Activated CD4-positive, CD25-positive, alpha-beta regulatory T cell (primary cell): Measurements from ENCODE around the gene APOBEC3A.
"Not testable (repeated sequence)": the region's sequence is repeated elsewhere in the genome, so short reads cannot be mapped to it uniquely, and the experiment has no call there.

Experiments
- DNase-seq, 4 experiments: peaks; one replicate each; lab custom pipeline; 2025; lab: John Stamatoyannopoulos, UW

The APOBEC3A gene

DNA sequence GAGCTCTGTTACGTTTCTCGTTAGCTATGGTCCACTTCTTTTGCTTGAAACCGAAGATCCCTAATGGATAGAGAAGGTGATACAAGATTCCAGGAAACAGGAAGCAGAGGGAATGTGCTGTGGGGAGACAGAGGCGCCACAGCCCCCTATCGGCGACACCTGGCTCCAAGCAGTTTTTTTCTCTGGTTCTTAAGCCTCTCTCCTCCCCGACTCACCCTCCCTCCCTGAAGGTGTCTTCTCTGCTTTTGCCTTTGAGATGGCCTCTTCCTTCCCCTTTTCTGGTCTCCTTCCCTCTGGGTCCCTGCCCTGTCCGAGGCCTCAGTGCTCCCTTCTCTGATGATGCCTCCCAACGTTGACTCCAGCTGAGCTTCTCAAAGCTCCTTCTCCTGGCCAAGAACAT lies 14.2 kb upstream of the APOBEC3A start:
- no peak for DNase-seq

DNA sequence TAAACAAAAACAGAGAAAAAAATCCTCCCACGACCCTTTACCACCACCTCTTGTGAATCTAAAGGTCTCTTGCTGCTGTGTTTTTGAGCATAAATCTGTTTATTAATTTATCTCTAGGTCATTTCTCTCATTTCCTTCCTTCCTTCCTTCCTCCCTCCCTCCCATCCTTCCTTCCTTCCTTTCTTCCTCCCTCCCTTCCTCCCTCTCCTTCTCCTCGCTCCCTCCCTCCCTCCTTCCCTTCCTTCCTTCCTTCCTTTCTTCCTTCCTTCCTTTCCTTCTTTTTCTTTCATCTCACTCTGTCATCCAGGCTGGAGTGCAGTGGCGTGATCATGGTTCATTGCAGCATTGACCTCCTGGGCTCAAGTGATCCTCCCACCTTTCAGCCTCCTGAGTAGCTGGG lies 13.5 kb upstream of the APOBEC3A start:
- no peak for DNase-seq

DNA sequence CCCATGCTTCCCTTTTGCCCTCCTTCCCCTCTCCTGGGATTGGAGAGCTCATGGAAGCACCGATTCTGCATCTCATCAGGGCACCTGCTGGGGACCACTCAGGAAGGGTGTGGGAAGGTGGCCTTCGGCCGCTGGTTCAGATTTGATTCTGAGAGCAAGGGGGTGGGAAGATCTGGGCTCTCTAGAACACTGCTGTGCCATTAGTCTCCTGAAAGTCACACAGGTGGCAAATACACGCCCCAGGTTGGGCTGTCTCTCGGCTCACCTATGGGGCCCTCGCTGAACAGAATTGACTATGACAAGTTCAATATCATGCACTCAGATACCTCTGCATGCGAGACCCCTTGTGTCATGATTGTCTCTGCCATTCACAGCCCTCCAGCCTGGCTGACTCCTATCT lies 12.8 kb upstream of the APOBEC3A start:
- DNase-seq = no peak

DNA sequence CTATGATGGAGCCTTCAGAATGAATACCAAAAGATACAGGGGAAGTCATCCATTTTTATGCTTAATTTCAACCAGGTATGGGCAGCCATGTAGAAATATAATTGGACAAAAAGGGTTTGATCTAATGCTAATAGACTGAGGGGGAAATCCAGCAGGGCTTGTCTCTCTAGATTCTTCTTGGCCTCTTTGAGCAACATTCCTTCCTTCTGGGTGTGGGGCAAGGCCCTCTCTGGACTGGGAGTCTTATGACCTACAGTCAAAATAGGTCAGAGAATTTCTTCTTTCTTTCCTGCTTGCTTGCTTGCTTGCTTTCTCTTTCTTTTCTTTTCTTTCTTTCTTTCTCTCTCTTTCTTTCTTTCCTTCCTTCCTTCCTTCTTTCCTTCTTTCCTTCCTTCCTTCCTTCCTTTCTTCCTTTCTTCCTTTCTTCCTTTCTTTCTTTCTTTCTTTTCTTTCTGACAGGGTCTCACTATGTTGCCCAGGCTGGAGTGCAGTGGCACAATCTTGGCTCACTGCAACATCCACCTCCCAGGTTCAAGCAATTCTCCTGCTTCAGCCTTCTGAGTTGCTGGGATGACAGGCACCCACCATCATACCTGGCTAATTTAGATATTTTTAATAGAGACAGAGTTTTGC lies 11.6 kb upstream of the APOBEC3A start:
- not testable (repeated sequence) for DNase-seq

DNA sequence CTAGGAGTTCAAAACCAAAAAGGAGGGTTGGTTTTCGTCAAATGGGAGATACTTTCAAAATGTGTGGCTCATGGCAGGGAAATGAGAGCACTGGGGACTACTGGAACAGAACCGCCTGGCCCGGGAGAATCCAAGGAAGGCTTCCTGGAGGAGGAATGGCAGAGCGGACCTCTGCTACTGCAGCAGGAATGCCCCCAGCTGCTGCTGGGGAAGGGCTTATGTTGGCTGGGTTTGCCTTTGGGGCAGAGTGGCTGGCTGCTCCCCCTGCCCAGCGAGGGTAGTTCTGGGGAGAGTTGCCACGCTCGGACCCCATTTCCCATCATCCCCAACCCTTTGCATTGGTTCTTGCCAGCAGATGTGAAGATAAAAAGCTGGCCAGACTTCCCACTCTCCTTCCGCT lies 10.6 kb upstream of the APOBEC3A start:
- DNase-seq = no peak

DNA sequence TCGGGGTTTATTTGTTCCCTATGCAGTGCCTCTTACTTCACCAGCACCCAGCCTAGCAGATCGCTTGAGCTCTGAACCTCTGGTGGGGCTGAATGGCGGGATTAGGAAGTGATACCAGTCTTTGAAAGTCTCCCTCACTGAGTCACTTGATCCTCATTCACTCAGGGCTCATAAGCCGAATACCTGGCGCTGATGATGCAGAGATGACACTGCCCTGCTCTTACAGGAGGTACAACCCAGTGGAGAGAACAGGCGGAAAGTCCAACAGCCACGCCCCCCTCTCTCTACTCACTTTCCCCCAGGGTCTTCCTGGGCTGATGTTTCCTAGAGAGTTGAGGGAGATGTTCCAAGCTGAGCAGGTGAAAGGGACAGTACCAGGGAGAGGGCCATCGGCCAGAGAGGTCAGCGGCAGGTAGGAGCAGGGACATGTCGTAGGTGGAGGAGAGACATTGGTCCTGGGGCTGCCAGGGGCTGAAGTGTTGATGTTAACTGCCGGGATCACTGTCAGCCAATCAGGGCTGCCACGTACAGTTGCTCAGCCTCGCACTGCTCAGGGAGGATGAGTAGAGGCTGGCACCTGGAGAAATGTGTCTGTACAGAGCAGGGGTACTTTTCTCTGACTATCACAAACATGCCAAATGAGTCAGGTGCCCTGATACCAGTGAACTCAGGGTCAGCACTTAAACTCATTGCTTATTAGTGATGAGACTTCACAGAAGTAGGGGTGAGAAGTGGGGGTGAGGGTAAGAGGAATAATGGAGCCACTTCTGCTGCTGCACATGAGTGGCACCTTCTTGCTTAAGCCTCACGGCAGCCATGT lies 9.9 kb upstream of the APOBEC3A start:
- DNase-seq = no peak

DNA sequence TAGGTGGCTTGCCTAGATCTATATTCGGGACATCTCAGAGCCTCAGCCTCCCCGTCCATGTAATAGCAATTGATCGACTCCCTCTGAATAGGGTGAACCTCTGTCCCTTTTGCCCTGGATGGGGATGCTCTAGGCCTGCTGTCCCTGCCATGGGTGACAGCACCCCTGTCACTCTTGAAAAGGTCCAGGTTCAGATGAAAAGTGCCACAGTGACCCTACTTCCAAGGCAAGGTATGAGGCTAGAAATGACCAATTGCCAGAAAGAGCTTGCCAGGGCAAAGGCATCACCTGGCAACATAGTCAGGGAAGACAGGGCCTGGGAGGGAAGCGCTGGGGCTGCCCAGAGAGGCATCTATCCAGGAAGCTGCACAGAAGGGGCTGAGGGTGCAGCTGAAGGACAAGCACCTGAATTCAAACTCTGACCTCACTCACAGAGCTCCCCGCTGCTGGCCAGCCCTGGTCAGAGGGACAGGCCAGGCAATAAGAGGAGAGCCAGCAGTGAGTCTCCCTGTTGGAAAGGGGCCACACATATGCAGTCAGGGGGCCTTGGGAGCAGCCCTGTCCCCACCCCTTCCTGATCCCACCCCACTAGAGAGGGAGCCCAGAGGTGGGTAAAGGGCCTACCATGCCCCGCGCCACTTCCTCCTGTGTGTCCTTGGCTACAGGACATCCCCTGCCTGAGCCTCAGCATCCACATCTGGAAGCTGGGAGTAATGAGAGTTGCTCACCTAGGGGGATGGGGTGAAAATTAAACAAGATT lies 9.0 kb upstream of the APOBEC3A start:
- DNase-seq = no peak

DNA sequence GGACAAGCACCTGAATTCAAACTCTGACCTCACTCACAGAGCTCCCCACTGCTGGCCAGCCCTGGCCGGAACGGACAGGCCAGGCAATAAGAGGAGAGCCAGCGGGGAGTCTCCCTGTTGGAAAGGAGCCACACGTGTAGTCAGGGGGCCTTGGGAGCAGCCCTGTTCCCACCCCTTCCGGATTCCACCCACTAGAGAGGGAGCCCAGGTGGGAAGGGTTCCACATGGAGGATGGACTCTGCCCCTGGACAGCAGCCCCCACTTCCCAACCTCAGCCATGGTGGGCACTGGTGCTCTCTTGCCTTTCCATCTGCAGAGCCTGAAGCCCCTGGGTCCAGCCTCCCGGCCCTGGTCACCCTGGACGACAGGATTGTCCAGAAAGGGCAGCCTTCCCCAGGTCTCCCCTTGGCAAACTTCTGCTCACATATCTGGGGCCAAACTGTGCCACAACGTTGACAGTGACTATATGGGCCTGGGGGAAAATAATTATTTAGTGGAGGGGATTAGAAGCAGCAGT lies 7.5 kb upstream of the APOBEC3A start:
- DNase-seq = no peak

DNA sequence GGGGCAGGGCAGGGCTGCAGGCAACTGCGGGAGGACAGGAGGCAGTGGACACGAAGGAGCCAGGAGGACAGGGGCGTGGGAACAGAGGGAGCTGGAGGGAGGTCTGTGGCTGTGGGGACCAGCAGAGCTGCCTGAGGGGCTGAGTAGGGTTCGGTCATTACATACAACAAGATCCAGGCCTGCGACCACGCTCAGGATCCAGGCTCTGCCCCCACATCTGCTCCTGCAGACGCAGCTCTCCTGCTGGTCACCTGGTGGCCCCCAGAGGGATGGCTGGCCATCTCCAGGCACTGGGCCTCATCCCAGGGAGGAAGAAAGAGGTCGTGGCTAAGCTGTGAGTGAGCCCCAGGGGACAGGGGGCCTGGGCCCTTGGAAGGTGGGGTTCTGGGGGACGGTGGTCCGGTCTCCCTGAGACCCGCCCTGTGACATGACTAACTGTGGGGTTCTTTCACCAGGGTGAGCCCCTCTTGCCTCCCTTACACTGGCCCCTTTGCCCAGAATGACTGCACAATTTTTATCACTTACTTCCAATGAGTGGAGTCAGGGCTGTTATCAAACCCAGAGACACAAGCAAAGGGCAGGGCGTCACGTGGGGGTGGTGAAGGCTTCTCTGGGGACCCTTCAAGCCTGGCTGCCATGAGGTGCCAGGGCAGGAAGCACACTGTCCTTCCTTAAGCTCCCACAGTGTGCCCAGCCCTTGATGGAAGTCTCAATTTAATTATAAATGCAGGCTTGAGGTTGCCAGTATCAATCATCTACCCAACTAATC lies 6.7 kb upstream of the APOBEC3A start:
- no peak for DNase-seq

DNA sequence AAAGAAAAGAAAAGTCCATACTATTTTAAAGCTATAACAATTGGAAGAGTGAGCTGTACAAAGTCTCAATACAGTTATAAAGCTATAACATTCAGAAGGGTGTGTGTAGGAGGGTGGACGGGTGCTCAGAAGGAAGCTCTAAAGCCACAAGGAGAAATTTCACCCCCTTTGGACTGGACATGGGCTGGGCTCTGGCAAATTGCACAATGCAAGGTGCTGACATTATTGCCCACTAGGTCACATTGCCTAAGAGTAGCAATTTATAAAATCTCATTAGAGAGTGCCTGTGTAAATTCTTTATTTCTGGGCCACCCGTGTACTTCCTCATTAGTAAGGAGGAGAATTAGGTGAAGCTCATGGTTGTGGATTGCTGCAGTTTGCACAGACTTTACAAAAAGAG lies 5.7 kb upstream of the APOBEC3A start:
- no peak for DNase-seq

DNA sequence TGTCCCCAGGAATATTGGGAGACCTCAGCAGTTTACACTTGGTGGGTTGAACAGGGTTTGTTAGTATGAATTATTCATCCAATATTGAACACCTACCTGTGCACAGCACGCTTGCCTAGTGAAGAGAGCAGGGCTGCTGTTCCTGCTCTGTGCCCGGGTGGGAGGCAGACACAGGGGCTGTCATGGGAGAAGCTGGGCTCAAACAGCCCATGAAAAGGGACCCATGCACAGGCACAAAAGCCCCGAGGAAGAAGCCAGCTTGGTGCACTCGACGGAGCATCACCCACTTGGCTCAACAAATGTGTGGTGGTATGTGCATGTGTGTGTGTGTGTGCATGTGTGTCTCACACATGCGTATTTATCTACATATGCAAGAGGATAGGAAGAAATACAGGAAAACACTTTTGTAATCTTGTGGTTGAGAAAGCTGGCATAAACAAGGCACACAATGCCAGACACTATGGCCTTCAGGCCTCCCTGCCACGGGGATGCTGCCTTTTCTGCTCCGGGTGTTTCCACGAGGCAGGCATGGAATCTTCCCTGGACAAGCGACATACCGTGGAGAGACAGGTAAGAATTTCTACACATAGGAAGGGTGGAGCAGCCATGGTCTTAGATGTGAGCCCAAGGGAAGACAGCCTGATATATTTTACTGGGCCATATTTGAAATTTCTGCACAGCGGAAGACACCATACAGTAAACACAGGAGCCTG lies 5.0 kb upstream of the APOBEC3A start:
- DNase-seq = no peak

DNA sequence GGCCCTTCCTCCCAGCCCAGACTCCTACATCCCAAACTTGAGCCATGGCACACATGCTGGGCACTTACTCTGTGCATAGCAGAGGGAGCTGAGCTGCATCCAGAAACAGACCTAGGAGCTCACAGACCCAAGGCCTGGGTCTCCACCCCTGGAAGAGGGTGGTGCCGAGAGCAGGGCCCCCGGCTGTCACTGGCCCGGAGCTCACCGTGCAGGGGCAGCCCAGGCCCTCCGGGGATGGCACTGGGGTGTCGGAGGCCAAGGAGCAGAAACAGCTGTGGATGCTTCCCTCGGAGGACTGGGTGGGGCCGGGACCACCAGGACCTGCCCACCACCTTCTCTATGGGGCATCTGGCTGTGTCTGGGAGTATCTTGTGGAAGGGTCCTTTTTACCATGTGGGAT lies 4.3 kb upstream of the APOBEC3A start:
- DNase-seq = no peak

DNA sequence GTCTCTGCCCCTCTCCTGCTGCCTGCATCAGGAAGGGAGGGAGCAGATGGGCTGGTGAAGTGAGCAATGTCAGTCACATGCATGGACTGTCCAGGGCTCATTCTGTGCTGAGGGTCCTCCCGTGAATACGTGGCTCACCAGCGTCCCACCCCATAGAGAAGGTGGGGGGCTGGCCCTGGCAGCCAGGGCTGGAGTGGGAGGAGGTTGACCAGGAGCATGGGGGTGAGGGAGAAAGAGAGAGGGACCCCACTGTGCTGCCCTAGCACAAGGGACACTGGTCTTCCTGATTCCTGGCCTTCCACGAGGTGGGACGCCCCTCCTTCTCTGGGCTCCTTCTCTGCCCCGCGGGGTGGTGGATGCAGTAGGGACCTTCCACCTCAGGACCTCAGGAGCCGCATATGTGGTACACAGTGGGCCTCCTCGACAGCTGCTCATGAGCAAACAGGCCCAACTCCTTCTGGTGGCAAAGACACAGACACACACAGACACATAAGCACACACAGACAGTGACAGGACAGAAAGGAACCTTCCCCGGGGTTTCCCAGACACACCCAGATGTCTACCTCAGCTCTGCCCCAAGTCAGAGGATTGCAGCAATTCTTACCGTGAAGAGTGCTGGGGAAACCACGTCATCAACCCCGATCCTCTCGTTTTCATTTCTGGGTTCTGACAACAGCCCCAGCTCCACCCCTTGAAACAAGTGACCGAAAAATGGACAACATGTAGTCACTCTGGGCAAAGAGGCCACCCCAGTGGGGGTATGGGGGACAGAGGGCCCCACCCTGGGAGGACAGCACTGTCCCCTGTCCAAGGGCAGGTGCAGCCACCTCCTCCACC lies 3.6 kb upstream of the APOBEC3A start:
- DNase-seq = peak in 2 of 4 experiments; percentile 47 to 56

DNA sequence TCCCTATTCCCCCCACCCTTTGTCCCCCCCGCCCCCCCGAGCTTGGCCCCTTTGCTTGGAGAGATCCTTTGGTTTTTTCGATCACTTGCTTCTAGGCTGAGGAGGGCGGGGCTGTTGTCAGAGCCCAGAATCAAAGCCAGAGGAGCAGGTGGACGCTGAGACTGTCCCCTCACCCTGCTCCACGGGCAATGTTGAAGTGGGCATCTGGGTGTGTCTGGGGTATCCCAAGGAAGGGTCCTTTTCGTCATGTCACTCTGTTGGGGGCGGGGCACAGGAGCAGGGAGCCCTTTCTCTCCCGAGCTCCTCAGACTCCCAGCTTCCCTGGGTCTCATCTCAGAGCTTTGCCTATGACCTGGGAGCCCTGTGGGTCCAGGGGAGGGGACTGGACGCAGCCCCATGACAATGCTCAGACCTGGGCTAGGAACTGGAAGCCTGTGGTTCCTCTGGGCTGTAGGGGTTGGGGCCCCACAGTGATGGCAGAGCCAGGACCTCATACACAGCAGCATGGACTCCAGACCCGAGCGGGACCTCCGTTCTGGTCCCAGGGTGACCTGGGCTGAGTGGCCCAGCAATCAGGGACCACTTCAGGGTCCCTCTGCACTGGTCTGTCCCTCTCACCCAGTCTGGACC lies 2.9 kb upstream of the APOBEC3A start:
- no peak for DNase-seq

DNA sequence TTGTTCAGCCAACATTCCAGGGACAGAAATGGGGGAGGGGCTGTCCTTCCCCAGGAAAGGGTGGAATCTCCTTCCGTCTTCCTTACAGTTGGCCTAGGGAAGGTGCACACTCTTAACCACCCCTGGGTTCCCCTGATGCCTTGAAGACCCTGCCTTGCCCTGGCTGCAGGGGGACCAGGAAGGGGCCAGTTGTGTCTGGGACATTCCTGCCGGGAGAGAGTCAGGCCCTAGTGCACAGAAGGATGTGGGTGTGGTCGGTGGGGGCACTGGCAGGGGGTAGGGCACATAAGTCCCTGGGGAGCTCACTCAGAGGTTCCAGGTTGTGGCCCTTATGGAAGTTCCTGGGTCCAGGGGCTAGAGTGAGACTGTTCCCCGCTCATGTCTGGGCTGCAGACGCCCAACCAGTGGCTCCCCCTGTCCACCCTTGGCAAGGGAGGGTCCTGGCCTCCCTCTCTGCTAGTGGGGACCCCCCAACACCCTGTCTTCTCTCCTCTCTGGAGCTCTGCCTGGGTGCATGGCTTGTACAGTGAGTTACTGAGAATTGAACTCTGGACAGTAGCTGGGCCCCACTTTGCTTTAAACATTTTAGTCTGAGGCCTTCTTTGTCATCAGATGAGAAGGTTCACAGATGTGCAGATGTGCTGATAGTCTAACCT lies 2.0 kb upstream of the APOBEC3A start:
- DNase-seq = no peak

DNA sequence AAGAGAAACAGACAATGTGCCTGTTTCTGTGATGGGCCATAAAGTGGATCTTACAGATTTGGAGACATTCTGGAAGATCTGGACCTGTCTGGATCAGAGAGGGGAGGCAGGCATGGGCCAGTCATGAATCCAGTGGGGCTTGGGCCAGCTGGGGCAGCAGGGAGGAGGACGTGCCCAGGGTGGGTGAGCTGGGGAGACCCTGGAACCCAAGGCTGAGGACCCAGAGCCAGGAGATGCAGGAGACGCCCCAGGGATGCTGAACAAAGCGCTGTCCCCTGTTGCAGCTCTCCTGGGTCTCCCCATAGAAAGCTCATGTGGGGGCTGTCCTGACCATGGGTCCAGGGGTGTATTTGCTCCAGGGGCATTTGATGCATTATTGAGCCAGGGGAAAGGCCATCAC lies 1.5 kb upstream of the APOBEC3A start:
- DNase-seq = no peak

DNA sequence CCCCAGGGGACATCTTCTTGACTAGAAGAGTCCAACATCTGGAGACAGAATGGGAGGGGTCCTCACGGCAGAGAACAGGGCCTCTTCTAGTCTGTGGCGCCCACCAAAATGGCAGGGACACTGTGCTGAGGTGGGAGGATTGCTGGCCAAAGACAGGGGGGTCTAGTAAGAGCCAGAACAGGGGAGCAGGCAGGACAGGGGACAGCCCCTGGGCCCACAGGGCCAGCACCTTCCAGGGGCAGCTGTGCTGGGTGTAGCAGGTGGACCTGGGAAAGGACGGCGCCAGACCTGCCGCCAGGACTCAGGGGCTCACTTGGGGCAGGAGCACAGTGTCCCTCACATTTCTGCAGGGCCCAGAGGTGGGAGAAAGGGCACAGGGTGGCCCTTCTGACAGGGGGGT lies 858 bp upstream of the APOBEC3A start:
- no peak for DNase-seq

DNA sequence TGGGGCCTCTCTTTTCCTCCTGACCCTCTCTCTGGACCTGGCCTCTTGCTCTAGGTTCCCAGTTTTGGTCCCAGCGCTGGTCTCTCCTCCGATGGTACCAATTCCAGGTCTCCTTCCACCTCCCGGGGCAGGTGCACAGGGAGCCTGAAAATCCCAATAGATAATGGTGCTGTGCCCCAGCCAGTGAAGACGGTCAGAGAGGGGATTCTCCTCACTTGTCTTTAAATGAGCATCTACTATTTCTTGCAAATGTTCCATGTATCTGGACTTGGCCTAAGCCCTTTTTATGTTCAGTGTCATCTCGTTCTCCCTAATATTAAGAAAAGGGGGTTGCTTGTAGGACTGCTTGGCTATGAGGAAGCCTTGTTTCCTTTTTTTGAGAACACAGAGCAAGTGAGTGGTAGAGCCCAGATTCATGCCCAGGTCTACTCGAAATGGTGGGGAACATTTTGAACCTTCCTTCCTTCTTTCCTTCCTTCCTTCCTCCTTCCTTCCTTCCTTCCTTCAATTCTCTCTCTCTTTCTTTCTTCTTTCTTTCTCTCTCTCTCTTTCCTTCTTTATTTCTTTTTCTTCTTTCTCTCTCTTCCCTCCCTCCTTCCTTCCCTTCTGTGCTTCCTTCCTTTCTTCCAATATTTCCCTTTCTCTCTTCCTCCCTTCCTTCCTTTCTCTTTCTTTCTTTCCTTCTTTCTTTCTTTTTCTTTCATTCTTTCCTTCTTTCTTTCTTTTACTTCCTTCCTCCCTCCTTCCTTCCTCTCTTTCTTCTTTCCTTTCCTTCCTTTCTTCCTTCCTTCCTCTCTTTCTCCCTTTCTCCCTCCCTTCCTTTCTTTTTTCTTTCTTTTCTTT lies 620 bp downstream of the APOBEC3A start:
- DNase-seq = no peak

DNA sequence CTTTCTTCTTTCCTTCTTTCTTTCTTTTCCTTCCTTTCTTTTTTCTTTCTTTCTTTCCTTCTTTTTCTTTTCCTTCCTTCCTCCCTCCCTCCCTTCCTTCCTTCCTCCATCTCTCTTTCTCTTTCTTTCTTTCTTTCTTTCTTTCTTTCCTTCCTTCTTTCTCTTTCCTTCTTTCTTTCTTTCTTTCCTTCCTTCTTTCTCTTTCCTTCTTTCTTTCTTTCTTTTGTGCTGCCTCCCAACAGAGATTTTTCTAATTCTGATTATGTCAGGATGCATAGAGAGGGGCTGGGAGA lies 1.2 kb downstream of the APOBEC3A start:
- DNase-seq = not testable (repeated sequence)
